Memory B cell (primary cell): Measurements from ENCODE around the gene SLC25A33.

ENCODE experiments used
- ATAC-seq: fragments of 150-1000 bp; cut with Tn5 transposase; 2 replicates; pipeline ENCODE4 v1.10.0; 2021; ENCODE audit warnings: low read depth, mild to moderate bottlenecking, moderate library complexity
- DNase-seq, 2 donors: peaks; one replicate each; pipeline ENCODE4 v3.0.0; 2022; ENCODE audit warnings: low spot score in 2 of 2
- H3K27ac Mint-ChIP-seq: one replicate; pipeline ENCODE4 v1.8.0; 2022; ENCODE audit warnings: mild to moderate bottlenecking, moderate library complexity, mixed read lengths
- H3K27me3 Mint-ChIP-seq: one replicate; pipeline ENCODE4 v1.8.0; 2022; ENCODE audit warnings: mixed read lengths
- H3K36me3 Mint-ChIP-seq: one replicate; pipeline ENCODE4 v1.8.0; 2022; ENCODE audit warnings: mild to moderate bottlenecking, mixed read lengths
- H3K4me1 Mint-ChIP-seq: one replicate; pipeline ENCODE4 v1.8.0; 2022; ENCODE audit warnings: mixed read lengths
- H3K4me3 Mint-ChIP-seq: one replicate; pipeline ENCODE4 v1.8.0; 2022; ENCODE audit warnings: mild to moderate bottlenecking, moderate library complexity, mixed read lengths
- H3K9me3 Mint-ChIP-seq: one replicate; pipeline ENCODE4 v1.8.0; 2022; ENCODE audit warnings: mixed read lengths

Gene SLC25A33

GRCh38 chr1:9596415-9597123 is 57.3 kb downstream of the SLC25A33 start:
- H3K27ac Mint-ChIP-seq = no peak overlapping the region
- H3K9me3 Mint-ChIP-seq = no peaks in the 10 kb centered on the region
- no peak for DNase-seq
- peaks cover 5% of the 10 kb centered on the region for H3K4me1 Mint-ChIP-seq
- no peak overlapping the region for H3K4me3 Mint-ChIP-seq
- H3K27me3 Mint-ChIP-seq = no peaks in the 10 kb centered on the region
- peaks cover 5% of the 10 kb centered on the region for H3K36me3 Mint-ChIP-seq
- ATAC-seq = no peak

DNA sequence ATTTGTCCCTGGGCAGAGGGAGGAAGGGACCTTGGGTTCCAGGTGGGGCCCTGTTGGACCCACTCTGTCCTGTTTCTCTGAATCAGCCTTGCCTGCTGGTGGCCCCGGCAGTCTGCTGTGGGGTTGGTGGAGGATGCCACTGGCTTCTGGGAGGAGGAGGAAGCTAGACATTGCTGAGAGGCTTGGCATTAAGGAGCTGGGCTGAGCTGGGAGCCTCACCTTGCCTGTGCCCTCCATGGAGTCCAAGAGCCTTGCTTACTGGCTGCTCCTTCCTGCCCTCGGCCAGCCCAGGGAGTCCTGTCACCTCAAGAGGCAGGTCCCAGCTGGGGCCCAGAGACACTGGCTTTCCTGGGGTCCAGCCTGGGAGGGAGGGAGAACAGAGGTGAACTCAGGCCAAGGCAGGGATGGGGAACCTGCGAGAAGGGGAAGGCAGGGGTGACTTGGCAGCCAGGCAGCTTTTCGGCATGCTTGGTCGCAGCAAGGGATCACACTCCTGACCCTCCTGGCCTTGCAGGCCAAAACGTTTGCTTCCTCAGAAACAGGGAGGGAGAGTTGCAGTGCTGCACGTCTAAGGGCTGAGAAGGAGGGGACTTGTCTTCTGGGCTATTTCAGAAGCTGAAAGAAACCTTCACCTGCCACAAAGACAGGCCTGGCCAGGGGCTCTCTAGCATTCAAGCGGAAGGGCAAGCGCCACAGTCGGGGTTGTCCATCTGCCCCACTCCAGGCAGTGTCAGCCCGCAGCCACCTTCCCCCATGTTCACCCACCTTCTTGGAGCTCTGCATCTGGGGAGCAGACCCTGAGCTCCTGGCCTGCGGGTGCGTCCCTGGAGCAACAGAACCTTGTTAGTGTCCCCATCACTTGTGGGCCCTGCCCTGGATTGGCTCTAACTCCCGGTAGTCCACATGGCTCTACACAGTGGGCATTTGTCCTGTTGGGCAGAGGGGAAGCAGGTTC is 58.4 kb downstream of the SLC25A33 start:
- ATAC-seq (no peak), DNase-seq (no peak)
- H3K4me1 Mint-ChIP-seq = peaks cover 5% of the 10 kb centered on the region
- no peaks in the 10 kb centered on the region for H3K27me3 Mint-ChIP-seq
- H3K9me3 Mint-ChIP-seq = no peaks in the 10 kb centered on the region
- H3K4me3 Mint-ChIP-seq = no peak overlapping the region
- H3K27ac Mint-ChIP-seq = no peak overlapping the region
- H3K36me3 Mint-ChIP-seq = peaks cover 7% of the 10 kb centered on the region

DNA sequence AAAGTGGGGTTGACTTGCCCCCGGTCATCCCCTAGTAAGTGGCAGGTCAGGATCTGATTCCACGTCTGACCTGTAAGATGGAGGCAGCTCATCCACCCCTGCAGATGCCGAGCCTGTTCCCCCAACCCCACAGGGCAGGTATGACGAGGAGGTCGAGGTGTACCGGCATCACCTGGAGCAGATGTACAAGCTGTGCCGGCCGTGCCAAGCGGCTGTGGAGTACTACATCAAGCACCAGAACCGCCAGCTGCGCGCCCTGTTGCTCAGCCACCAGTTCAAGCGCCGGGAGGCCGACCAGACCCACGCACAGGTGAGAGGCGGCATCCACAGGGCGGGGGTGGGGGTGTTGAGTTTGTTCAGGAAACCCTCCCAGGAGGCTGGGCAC is 59.0 kb downstream of the SLC25A33 start:
- no peaks in the 10 kb centered on the region for H3K27me3 Mint-ChIP-seq
- peaks cover 4% of the 10 kb centered on the region for H3K4me1 Mint-ChIP-seq
- ATAC-seq (no peak), DNase-seq (no peak)
- H3K27ac Mint-ChIP-seq = no peak overlapping the region
- peaks cover 9% of the 10 kb centered on the region for H3K36me3 Mint-ChIP-seq
- H3K9me3 Mint-ChIP-seq = no peaks in the 10 kb centered on the region
- H3K4me3 Mint-ChIP-seq = no peak overlapping the region

- H3K27ac Mint-ChIP-seq = no peak overlapping the region
- no peaks in the 10 kb centered on the region for H3K4me1 Mint-ChIP-seq
- no peak overlapping the region for H3K4me3 Mint-ChIP-seq
- no peaks in the 10 kb centered on the region for H3K27me3 Mint-ChIP-seq
- no peak for ATAC-seq
- DNase-seq = no peak
- peaks cover 9% of the 10 kb centered on the region for H3K36me3 Mint-ChIP-seq
- no peaks in the 10 kb centered on the region for H3K9me3 Mint-ChIP-seq
These were observed 60.5 kb downstream of the SLC25A33 start for GRCh38 chr1:9599741-9600140.

- peaks cover 12% of the 10 kb centered on the region for H3K36me3 Mint-ChIP-seq
- no peaks in the 10 kb centered on the region for H3K4me1 Mint-ChIP-seq
- no peaks in the 10 kb centered on the region for H3K9me3 Mint-ChIP-seq
- H3K27ac Mint-ChIP-seq = no peak overlapping the region
- no peak overlapping the region for H3K4me3 Mint-ChIP-seq
- ATAC-seq (no peak), DNase-seq (no peak)
- no peaks in the 10 kb centered on the region for H3K27me3 Mint-ChIP-seq
These were observed 61.9 kb downstream of the SLC25A33 start for GRCh38 chr1:9600861-9601834.

DNA sequence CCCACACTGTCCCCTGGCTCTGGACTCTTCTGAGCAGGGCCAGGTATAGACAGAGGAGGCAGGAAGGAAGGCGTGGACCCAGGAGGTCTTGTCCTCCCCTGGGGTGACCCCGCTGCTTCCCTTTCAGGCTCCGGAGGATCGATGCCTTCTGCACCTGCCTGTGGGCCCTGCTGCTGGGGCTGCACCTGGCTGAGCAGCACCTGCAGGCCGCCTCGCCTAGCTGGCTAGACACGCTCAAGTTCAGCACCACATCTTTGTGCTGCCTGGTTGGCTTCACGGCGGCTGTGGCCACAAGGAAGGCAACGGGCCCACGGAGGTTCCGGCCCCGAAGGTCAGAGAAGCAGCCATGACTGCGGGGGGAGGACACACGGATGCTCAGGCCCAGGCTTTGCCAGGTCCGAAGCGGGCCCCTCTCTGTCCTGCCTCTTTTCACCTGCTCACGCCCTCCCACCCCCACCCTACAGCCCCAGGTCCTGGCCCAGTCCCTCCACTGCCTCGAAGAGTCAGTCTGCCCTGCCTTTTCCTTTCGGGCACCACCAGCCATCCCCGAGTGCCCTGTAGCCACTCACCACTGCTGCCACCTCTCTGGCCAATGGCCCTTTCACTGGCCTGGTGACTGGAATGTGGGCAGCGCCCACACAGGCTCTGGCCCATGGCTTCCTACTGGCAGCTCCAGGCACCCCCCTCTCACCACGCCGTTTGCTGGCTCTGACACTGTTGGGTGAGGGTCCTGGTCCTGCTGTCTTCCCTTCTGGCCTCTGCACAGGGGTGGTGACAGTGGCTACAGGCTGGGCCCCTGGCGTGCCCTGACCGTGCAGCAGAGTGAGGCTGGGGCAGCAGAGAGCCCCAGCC is 62.9 kb downstream of the SLC25A33 start:
- H3K4me3 Mint-ChIP-seq = no peak overlapping the region
- peaks cover 12% of the 10 kb centered on the region for H3K36me3 Mint-ChIP-seq
- DNase-seq (no peak), ATAC-seq (no peak)
- no peak overlapping the region for H3K27ac Mint-ChIP-seq
- H3K9me3 Mint-ChIP-seq = no peaks in the 10 kb centered on the region
- H3K4me1 Mint-ChIP-seq = no peaks in the 10 kb centered on the region
- H3K27me3 Mint-ChIP-seq = no peaks in the 10 kb centered on the region

GRCh38 chr1:9602794-9603167 is 63.5 kb downstream of the SLC25A33 start:
- DNase-seq (no peak), ATAC-seq (no peak)
- Mint-ChIP-seq H3K36me3 (peaks cover 12% of the 10 kb centered on the region), H3K4me3 (no peak overlapping the region), H3K27ac (no peak overlapping the region), H3K4me1 (no peaks in the 10 kb centered on the region), H3K27me3 (no peaks in the 10 kb centered on the region), H3K9me3 (no peaks in the 10 kb centered on the region)

- Mint-ChIP-seq H3K4me3 (no peak overlapping the region), H3K9me3 (no peaks in the 10 kb centered on the region), H3K27me3 (no peaks in the 10 kb centered on the region), H3K4me1 (no peaks in the 10 kb centered on the region), H3K27ac (no peak overlapping the region), H3K36me3 (peaks cover 10% of the 10 kb centered on the region)
- ATAC-seq = no peak
- no peak for DNase-seq
These were observed 64.0 kb downstream of the SLC25A33 start for GRCh38 chr1:9603307-9603706.

DNA sequence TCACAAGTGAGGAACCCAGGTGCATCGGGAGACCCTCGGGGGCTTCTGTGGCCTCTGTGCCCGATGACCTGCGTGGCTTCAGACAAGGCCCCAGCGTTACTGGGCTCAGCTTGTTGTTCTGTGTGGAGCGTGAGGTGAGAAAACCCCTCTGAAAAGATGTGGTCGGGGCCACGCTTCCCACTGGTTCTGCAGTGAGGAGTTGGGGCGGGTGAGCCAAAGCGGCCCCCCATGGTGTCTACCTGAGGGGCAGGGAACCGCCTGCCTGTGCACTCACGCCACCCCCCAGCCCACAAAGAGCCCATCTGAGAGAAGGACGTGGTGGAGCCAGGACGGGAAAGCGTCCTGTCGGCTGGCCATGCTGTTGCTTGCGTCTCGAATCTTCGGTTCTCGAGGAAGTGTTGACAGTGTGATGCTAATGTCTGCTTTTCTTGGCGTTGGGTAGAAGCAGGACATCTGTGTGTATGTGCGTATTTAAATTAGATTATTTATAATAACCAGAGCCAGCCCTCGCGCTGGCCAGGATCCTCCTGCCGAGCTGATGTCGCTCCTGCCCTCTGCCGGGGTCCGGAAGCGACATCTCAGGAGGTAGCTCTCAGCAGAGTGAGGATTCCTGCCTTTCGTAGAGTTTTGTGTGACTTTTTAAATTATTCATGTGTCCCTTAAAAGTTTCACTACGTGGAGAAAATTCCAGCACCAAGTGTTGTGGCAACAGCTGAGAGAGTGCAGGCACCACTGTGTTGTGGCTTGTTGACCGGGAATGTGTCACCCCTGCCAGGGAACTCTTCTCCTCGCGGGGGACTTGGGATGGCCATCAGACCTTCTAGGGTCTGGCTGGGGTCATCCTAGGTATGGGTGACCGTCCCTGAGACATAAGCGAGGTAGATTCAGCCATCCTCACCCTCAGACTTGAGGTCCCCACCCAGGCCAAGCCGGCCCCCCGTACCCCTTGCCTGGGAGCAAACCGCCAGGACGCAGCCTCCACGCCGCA is 64.8 kb downstream of the SLC25A33 start:
- ATAC-seq (no peak), DNase-seq (no peak)
- Mint-ChIP-seq H3K27me3 (no peaks in the 10 kb centered on the region), H3K36me3 (peaks cover 10% of the 10 kb centered on the region), H3K27ac (no peak overlapping the region), H3K4me3 (no peak overlapping the region), H3K9me3 (no peaks in the 10 kb centered on the region), H3K4me1 (no peaks in the 10 kb centered on the region)

DNA sequence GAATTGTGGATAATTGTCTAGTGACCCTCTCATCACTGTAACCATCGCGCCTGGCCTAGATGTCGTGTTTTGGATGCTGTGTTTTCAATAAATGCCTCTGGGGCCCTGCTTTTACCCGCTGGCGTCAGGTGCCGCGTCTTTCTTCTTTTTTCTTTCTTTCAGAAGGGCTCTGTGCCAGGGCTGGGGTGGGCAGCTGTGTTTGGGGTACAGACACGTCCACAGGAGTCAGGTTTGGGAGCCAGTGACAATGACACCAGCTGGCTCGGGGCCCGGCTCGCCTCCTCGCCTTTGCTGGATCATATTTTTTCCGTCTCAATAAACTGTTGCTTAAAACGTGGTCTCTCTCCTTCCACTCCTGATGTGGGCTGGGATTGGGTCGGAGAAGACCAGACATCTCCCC is 65.6 kb downstream of the SLC25A33 start:
- H3K4me3 Mint-ChIP-seq = no peak overlapping the region
- no peak for ATAC-seq
- no peaks in the 10 kb centered on the region for H3K27me3 Mint-ChIP-seq
- H3K4me1 Mint-ChIP-seq = no peaks in the 10 kb centered on the region
- no peaks in the 10 kb centered on the region for H3K9me3 Mint-ChIP-seq
- H3K36me3 Mint-ChIP-seq = peaks cover 10% of the 10 kb centered on the region
- DNase-seq = no peak
- no peak overlapping the region for H3K27ac Mint-ChIP-seq

DNA sequence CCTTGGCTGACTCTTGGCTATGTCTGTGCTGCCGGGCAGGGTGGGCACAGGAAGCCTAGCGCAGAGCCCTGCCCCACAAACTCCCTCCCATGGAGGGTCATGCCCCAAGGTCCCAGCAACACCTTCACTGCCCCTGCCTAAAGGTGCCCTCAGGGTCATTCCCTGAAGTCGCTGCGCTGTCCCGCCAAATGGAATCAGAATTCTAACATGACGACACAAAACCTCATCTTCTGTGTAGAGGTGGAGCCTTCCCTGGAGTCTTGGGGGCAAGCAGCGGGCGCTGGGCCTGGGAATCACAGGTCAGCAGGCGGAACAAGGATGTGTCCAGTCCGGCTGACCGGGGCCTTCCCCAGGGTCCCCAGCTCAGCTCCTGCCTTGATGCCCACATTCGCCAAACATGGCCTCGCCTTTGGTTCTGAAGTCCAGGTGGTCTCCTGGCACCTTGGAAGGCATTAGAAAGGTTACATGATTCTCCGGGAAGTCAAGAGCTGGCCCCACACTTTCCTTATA is 66.7 kb downstream of the SLC25A33 start:
- no peak overlapping the region for H3K4me3 Mint-ChIP-seq
- peaks cover 11% of the 10 kb centered on the region for H3K36me3 Mint-ChIP-seq
- DNase-seq (no peak), ATAC-seq (no peak)
- no peak overlapping the region for H3K27ac Mint-ChIP-seq
- H3K27me3 Mint-ChIP-seq = no peaks in the 10 kb centered on the region
- no peaks in the 10 kb centered on the region for H3K9me3 Mint-ChIP-seq
- no peaks in the 10 kb centered on the region for H3K4me1 Mint-ChIP-seq

DNA sequence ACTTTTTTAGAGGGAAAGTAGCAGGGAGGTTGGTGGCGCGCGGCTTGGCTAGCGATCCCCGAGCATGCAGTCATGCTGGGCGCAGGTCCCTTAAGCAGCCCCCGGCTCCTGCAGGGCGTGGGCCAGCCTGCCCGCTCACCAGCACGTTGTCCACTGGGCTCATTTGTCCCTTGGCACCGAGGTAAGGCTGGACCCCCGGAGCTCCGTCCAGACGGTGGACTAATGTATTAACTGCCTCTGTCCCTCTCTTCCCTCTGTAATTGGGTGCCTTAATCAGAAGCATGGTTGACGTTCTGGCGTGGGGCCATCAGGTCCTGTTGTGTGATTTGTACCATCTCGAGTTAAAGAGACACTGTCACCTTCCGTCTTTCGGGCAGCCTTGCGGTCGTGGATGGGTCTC is 67.2 kb downstream of the SLC25A33 start:
- H3K36me3 Mint-ChIP-seq = peaks cover 10% of the 10 kb centered on the region
- H3K4me1 Mint-ChIP-seq = no peaks in the 10 kb centered on the region
- ATAC-seq (no peak), DNase-seq (no peak)
- no peak overlapping the region for H3K4me3 Mint-ChIP-seq
- no peaks in the 10 kb centered on the region for H3K27me3 Mint-ChIP-seq
- H3K9me3 Mint-ChIP-seq = no peaks in the 10 kb centered on the region
- no peak overlapping the region for H3K27ac Mint-ChIP-seq
